OCI-M1 (cell line): ENCODE data around the gene NCOA1.
"Not testable (repeated sequence)": the region's sequence is repeated elsewhere in the genome, so short reads cannot be mapped to it uniquely, and the experiment has no call there.

Source experiments
- DNase-seq: peaks from one replicate; lab custom pipeline; 2025; lab: John Stamatoyannopoulos, UW

Gene NCOA1

GRCh38 chr2:24490690-24491541 is at the start of gene NCOA1:
Gene NCOA1, plus strand, starts transcription at chr2:24491254. Its CDS starts 167,424 bp downstream, at chr2:24658678.
- peak; percentile 96 for DNase-seq

DNA sequence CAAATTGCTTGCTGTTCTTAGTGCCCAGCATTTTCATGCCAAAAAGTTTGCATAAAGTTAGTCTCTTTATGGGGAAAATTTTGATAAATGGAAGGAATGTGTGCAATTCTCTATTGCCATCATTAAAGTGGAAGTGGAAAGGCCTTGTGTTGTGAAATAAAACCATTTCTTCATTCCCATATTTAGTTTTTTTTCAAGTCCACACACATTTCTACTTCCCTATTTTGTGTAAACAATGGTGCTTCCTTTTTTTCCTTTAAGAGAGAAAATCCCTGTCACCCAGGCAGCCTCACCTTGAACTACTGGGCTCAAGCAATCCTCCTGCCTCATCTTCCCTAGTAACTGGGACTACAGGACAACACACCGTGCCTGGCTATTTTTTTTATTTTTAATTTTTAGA is 42.3 kb upstream of the NCOA1 start:
- peak; percentile 77 for DNase-seq

- no peak for DNase-seq
Observed at GRCh38 chr2:24449344-24449743, 41.7 kb upstream of the NCOA1 start.

DNA sequence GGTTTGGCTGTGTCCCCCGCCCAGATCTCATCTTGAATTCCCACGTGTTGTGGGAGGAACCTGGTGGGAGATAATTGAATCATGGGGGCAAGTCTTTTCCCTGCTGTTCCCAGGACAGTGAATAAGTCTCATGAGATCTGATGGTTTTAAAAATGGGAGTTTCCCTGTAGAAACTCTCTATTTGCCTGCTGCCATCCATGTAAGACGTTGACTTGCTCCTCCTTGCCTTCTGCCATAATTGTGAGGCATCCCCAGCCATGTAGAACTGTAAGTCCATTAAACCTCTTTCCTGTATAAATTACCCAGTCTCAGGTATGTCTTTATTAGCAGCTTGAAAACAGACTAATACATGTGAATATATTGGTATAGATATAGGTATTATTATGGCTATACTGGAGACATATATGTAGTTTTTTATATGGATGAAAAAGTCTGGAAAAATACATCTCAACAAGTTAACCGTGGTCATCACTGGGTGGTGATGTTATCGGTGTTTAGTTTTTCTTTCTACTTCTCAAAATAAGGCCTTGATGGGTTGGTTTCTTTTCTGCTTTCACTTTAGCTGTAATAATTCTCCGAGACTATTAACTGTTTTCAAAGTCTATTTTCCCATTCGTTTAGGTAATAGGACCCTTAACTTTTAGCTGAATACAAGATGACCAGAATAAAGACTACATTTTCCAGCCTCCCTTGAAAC is 39.1 kb upstream of the NCOA1 start:
- no peak for DNase-seq

DNA sequence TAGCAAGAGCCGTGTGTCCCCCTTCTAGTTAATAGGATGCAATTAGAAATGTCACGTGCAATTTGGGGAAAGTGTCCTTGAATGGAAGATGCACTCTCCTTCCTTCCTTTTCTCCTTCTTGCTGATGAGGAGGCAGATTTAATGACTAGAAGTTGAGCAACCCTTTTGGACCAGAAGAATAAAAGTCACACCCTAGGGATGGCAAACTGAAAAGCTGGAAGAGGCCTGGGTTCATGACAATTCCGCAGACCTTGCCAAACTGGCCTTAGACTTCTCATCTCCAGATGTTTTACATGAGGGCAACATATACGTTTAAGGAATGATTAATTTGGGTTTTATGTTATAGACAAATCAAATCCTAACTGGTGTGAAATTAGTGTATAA is 38.6 kb upstream of the NCOA1 start:
- no peak for DNase-seq

DNA sequence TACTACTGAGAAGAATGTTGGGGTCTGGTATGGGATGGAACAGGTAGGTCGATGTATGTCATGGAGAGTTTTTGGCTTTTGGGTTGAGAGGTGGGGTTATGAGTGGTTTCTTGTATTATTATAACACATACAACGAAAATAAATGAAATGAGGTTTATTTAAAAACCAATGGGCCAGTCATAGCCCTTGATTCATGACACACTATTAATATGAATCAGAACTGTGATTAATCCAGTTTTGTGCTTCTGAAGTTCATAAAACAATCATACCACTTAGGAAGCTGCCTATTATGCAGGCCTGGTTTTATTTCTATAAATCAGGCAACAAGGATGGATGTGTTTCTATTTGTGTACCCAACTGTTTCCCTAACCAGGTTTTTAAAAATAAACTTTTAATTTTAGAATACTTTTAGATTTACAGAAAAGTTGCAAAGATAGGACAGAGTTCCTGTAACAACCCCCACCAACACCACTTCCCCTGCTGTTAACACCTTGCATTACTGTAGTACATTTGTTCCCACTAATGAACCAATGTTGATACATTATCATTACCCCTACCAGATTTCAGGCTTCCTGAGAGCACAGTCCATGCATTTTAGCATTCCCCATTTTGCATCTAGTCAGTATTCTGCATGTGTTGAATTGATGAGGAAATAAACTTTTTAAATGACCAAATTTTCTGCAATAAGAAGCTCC is 37.5 kb upstream of the NCOA1 start:
- DNase-seq = no peak

GRCh38 chr2:24454294-24454693 is 36.8 kb upstream of the NCOA1 start:
- no peak for DNase-seq

DNA sequence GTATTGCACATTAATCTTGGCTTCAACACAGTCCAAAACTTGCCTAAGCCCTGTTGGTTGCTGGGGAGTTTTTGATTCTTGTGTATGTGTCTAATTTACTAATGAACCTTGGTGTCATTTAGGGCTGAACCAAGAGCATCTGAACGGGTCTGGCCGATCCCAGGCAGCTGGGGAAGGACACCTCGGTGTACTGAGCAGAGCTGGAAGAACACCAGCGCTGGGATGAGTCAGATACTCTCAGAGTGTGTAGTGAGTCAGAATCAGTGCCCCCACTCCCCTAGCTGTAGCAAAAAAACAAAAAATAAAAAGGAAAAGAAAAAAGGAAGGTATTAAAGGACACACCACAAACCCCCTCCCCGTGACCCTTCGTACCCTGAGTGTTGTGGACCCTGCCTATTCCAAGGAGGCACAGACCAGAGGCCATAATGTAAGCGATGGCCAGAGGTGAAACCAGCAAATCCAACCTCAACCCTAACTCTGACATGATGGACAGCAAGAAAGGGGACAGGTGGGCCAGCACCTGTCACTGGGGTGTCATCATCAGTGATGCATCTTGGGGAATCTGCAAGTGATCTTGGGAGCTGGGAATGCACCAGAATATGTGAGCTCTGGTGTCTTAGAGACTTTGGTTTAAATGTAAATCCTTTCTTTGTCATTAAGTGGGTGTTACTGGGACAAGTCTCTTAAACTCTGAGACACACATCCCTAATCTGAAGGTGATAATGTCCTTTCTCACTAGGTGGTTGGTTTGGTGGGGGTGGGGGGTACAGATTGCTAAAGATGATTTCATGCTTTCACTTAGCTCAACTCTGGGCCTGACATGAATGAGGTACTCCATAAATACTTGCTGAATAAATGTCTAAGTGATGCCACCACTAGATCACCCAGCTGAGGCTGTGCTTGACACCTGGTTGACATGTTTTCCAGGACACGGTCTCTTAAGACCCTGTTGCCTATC is 34.2 kb upstream of the NCOA1 start:
- peak; percentile 55 for DNase-seq

DNA sequence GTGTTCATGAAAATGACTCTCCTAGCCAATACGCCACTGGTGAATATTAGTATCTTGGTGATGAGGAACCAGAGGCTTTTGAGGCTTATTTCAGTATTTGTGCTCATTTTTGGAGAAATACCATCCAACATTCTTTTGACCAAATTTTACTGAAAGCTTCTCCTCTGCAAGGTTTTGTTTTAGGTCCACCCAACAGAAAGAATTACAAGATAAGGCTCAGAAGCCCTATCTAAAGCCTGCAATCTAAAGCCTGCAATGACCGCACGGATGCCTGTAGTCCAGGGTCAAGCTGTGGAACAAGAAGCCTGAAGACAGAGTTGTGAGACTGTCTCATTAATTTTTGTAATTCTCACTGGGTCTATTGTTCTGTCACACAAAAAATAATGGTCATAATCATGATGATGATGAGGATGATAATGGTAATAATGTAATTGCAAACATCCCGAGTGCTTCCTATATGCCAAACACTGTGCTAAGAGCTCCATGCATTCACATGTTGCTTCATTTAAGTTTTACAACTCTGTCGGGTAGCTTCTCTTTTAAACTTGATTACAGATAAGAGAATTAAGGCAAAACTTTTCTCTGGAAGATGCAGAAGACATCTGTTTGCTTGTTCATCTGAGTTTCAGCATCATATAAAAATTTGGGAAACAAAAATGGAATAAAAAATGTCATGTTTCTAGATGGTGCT is 33.2 kb upstream of the NCOA1 start:
- peak; percentile 80 for DNase-seq

- DNase-seq = no peak
Observed at GRCh38 chr2:24459224-24460161, 31.6 kb upstream of the NCOA1 start.

DNA sequence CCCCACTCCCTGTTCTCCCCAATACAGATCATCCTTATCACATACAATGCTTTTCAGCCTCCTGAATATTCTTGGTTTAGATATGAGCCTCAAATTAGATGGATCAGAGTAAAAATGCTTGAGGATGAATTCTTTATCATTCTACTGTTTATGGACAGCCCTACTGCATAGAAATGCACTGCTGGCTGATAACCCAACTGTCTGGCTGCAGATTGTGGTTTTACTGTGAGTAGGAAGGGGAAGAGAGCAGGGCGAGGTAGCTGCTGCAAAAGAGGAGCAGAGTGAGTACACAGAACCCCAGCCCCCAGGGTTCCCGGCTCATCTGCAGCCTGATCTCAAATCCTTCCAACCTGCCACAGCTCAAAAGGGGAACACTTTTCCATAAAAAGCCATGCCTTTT is 29.4 kb upstream of the NCOA1 start:
- DNase-seq = peak; percentile 90

- DNase-seq = no peak
Observed at GRCh38 chr2:24463271-24463670, 27.8 kb upstream of the NCOA1 start.

- no peak for DNase-seq
Observed at GRCh38 chr2:24466871-24467870, 23.9 kb upstream of the NCOA1 start.

DNA sequence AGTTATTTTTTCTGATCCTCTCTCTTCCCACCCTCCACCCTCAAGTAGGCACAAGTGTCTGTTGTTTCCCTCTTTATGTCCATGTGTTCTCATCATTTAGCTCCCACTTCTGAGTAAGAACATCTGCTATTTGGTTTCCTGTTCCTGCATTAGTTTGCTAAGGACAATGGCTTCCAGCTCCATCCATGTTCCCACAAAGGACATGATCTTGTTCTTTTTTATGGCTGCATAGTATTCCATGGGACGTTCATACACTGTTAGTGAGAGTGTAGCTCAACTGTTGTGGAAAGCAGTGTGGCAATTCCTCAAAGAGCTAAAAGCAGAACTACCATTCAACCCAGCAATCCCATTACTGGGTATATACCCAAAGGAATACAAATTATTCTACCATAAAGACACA is 22.6 kb upstream of the NCOA1 start:
- DNase-seq = not testable (repeated sequence)

GRCh38 chr2:24469148-24469650 is 21.9 kb upstream of the NCOA1 start:
- no peak for DNase-seq

DNA sequence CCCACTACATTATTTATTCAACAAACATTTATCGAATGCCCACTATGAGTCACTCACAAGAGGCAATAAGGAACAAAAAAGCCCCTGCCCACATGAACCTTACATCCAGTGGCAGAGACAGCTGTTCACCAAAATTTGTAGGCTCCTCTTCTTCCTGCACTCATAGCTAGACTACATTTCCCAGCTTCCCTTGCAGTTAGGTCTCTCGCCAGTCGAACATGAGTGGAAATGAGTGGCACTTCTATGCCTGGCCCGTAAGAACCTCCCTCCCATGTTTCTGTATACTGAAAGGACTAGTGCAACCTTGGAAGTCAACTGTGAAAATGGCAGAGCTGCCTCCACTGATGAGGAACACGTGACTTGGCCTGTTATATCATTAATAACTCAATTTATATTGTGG is 19.4 kb upstream of the NCOA1 start:
- DNase-seq = no peak

- DNase-seq = no peak
Observed at GRCh38 chr2:24472416-24472815, 18.6 kb upstream of the NCOA1 start.

DNA sequence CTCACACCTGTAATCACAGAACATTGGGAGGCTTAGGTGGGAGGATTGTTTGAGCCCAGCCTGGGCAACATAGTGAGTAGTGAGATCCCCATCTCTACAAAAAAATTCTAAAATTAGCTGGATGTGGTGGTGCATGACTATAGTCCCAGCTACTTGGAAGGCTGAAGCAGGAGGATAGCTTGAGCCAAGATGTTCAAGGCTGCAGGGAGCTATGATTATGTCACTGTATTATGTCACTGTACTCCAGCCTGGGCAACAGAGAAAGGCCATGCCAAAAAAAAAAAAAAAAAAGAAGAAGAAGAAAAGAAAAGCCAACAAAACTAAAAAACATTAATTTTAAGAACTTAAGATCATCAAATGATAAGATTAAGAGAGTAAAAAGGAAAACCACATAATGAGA is 17.4 kb upstream of the NCOA1 start:
- DNase-seq = no peak
